ENCODE data around the gene EPHA5.

DNA sequence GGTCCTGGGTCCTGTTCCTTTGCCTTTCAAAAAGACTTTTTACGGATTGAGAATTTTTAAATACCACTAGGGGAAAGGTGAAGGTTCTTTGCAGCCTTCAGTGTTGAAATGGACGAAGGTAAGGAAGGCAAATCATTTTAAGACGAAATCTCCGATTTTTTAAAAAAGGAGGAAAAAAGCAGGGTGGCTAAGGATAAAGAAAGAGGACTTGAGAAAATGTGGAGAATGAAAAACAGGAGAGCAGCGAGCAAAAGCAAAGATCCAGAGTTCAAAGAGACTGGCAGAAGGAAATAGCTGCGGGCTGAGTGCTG is 314 bp downstream of the EPHA5 start:
- no peak for TF ChIP-seq TAF1 (IDR thresholded peaks at IDR 0.05; ENCODE audit: low read depth)
- TF ChIP-seq NFIC (IDR thresholded peaks at IDR 0.05), result no peak
- TF ChIP-seq, protein P1, sequence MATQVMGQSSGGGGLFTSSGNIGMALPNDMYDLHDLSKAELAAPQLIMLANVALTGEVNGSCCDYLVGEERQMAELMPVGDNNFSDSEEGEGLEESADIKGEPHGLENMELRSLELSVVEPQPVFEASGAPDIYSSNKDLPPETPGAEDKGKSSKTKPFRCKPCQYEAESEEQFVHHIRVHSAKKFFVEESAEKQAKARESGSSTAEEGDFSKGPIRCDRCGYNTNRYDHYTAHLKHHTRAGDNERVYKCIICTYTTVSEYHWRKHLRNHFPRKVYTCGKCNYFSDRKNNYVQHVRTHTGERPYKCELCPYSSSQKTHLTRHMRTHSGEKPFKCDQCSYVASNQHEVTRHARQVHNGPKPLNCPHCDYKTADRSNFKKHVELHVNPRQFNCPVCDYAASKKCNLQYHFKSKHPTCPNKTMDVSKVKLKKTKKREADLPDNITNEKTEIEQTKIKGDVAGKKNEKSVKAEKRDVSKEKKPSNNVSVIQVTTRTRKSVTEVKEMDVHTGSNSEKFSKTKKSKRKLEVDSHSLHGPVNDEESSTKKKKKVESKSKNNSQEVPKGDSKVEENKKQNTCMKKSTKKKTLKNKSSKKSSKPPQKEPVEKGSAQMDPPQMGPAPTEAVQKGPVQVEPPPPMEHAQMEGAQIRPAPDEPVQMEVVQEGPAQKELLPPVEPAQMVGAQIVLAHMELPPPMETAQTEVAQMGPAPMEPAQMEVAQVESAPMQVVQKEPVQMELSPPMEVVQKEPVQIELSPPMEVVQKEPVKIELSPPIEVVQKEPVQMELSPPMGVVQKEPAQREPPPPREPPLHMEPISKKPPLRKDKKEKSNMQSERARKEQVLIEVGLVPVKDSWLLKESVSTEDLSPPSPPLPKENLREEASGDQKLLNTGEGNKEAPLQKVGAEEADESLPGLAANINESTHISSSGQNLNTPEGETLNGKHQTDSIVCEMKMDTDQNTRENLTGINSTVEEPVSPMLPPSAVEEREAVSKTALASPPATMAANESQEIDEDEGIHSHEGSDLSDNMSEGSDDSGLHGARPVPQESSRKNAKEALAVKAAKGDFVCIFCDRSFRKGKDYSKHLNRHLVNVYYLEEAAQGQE (IDR thresholded peaks at IDR 0.05; ENCODE audit: low read depth), result no peak

Data from Ishikawa (cell line).